IPS-15b (cell line): Measurements from ENCODE around the gene GP9.
"Not testable (repeated sequence)": the region's sequence is repeated elsewhere in the genome, so short reads cannot be mapped to it uniquely, and the experiment has no call there.

Experiments
- H3K27me3 ChIP-seq: one replicate; pipeline ENCODE4 v1.6.1; 2013; ENCODE audit warnings: low read length; ENCODE audit not compliant: control insufficient read depth, insufficient read depth
- H3K36me3 ChIP-seq: one replicate; pipeline ENCODE4 v1.6.1; 2013; ENCODE audit warnings: low read length; ENCODE audit not compliant: control insufficient read depth, insufficient read depth
- H3K4me1 ChIP-seq: one replicate; pipeline ENCODE4 v1.6.1; 2013; ENCODE audit warnings: mild to moderate bottlenecking, low read length; ENCODE audit not compliant: control insufficient read depth, insufficient read depth
- H3K4me3 ChIP-seq: one replicate; pipeline ENCODE4 v1.5.1; 2013; ENCODE audit warnings: low read depth, low read length
- H3K9ac ChIP-seq: one replicate; pipeline ENCODE4 v1.6.1; 2013; ENCODE audit warnings: low read depth, mild to moderate bottlenecking, low read length
- H3K9me3 ChIP-seq: one replicate; pipeline ENCODE4 v1.6.1; 2013; ENCODE audit warnings: mild to moderate bottlenecking, low read length; ENCODE audit not compliant: control insufficient read depth, insufficient read depth

GP9 gene

GRCh38 chr3:129111076-129111780, 50.6 kb downstream of the GP9 start:
- not testable (repeated sequence) for H3K4me3 ChIP-seq, H3K27me3 ChIP-seq, H3K36me3 ChIP-seq, H3K4me1 ChIP-seq, H3K9ac ChIP-seq, H3K9me3 ChIP-seq
